ENCODE data around the gene TPT1. TPM values are rescaled to one million over a fixed set of nuclear protein-coding genes. Genes with fewer than 3 reads are reported as not detected.

Gene TPT1
- total and polyA plus RNA-seq, 2 donors (not counting 1 experiment from before 2014, with no cell fraction given), result 2,507 to 4,871 TPM

DNA sequence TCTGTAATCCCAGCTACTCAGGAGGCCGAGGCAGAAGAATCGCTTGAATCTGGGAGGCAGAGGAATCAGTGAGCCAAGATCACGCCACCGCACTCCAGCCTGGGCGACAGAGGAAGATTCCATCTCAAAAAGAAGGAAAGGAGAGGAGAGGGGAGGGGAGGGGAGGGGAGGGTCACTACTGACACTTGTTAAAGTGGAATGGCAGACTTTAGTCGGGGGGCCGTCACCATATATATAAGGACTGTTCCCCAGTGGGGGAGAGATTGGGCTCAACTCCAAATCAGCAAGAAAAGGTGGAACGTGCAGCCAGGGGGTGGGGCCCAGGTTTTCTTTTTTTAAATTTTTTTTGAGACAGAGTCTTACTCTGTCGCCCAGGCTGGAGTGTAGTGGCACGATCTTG is 26.2 kb downstream of the TPT1 start:
- peaks cover 0 to 16% (median 6%) of the 10 kb centered on the region in 4 experiments for H3K27me3 ChIP-seq (replicated peaks in 1 of 4; ENCODE audit: control extremely low read depth in 1 of 4, control insufficient read depth in 3 of 4, insufficient read depth in 4 of 4, low read length in 3 of 4)
- no peaks in the 10 kb centered on the region for H3K9me3 Mint-ChIP-seq (ENCODE audit: insufficient read depth)
- CTCF ChIA-PET, result no interaction called here

More for the DNA sequence above, 26.2 kb downstream of the TPT1 start:
- Histone ChIP-seq H2AFZ (ENCODE audit: insufficient read depth, low read depth, low read length, poor library complexity, severe bottlenecking) (no peak overlapping the region), H3K4me1 (ENCODE audit: control insufficient read depth in 2 of 2, insufficient read depth in 2 of 2, low read length in 2 of 2) (peaks cover 11 to 13% of the 10 kb centered on the region in 2 donors), H3K4me2 (replicated peaks; ENCODE audit: low read depth, low read length, poor library complexity, severe bottlenecking) (no peak overlapping the region), H4K20me1 (ENCODE audit: control insufficient read depth, insufficient read depth, low read length, poor library complexity, severe bottlenecking) (no peaks in the 10 kb centered on the region), H3K9ac (ENCODE audit: low read length) (no peak overlapping the region), H3K4me3 (ENCODE audit: control extremely low read depth in 1 of 5, extremely low read depth in 1 of 5, insufficient read depth in 1 of 5, low read depth in 2 of 5, low read length in 4 of 5) (no peak overlapping the region), H3K27ac (ENCODE audit: low read length in 2 of 2) (no peak overlapping the region), H3K36me3 (replicated peaks in 1 of 2; ENCODE audit: control extremely low read depth in 1 of 2, control insufficient read depth in 1 of 2, extremely low read depth in 1 of 2, insufficient read depth in 2 of 2, low read length in 1 of 2) (no peaks in the 10 kb centered on the region), H3K79me2 (ENCODE audit: control insufficient read depth, insufficient read depth, low read length) (no peaks in the 10 kb centered on the region), H3K9me3 (ENCODE audit: control extremely low read depth in 1 of 3, control insufficient read depth in 2 of 3, insufficient read depth in 1 of 3, low read length in 2 of 3) (no peaks in the 10 kb centered on the region)
- Mint-ChIP-seq H3K27ac (no peak overlapping the region), H3K4me3 (no peak overlapping the region), H3K4me1 (peaks cover 11% of the 10 kb centered on the region), H3K27me3 (peaks cover 22% of the 10 kb centered on the region)
- no peak for TF ChIP-seq EZH2 (IDR thresholded peaks at IDR 0.05; ENCODE audit: borderline replicate concordance, insufficient read depth, low read depth, low read length, poor library complexity, severe bottlenecking)
- TF ChIP-seq, protein P1, sequence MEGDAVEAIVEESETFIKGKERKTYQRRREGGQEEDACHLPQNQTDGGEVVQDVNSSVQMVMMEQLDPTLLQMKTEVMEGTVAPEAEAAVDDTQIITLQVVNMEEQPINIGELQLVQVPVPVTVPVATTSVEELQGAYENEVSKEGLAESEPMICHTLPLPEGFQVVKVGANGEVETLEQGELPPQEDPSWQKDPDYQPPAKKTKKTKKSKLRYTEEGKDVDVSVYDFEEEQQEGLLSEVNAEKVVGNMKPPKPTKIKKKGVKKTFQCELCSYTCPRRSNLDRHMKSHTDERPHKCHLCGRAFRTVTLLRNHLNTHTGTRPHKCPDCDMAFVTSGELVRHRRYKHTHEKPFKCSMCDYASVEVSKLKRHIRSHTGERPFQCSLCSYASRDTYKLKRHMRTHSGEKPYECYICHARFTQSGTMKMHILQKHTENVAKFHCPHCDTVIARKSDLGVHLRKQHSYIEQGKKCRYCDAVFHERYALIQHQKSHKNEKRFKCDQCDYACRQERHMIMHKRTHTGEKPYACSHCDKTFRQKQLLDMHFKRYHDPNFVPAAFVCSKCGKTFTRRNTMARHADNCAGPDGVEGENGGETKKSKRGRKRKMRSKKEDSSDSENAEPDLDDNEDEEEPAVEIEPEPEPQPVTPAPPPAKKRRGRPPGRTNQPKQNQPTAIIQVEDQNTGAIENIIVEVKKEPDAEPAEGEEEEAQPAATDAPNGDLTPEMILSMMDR (IDR thresholded peaks at IDR 0.05), result no peak
- POLR2A ChIA-PET, result interaction anchor here (0.7 kb wide), 1 partner anchor 195 kb away, joined by 4 read pairs; no protein-coding TSS in a partner anchor
- intact Hi-C loops (cut with micrococcal nuclease), result loop anchor here (10.0 kb wide), 1 partner anchor 1060 kb away; no protein-coding TSS in a partner anchor
- ATAC-seq (ENCODE audit: low read depth) (no peak), DNase-seq (no peak)
- 98% methylated on average over 5 of the region's 10 CpGs for WGBS (ENCODE audit: insufficient coverage)
